A549 treated with CpdA at 1 μM for 4 hours (cell line): ENCODE results near the gene IGFBP6. TPM values are rescaled to one million over a fixed set of nuclear protein-coding genes. Genes with fewer than 3 reads are reported as not detected.

ENCODE experiments used
- total RNA-seq: library from RNA; stranded (reverse); fragments of 200-300 nt; extraction: Qiagen RNA extraction; gene quantifications from 5 replicates; pipeline ENCODE4 v1.2.3, GENCODE V29; 2022; ENCODE audit warnings: low read depth

The IGFBP6 gene
- 148 to 241 TPM (median 237 TPM) in 5 replicates for total RNA-seq

GRCh38 chr12:53097564-53098353, at the start of gene IGFBP6:
TSS of gene IGFBP6 (plus strand) at chr12:53097667. CDS start at chr12:53097718, 51 bp downstream.

GRCh38 chr12:53049571-53050318, 47.7 kb upstream of the IGFBP6 start, which contains the start of gene TNS2:
TSS of gene TNS2 (plus strand) at chr12:53050065. CDS start at chr12:53050186, 121 bp downstream.

GRCh38 chr12:53079226-53080117, 18.0 kb upstream of the IGFBP6 start, which contains the start of gene SPRYD3:
TSS of gene SPRYD3 (minus strand) at chr12:53079390. CDS start at chr12:53079333, 57 bp downstream.

GRCh38 chr12:53102883-53103807, 5.7 kb downstream of the IGFBP6 start, which contains the start of gene SOAT2:
TSS of gene SOAT2 (plus strand) at chr12:53103486. CDS start at chr12:53103578, 92 bp downstream.

Other genes with a start within 250 kb of the IGFBP6 start
- 0.06 TPM in 1 of 5 replicates, not detected in the others for gene KRT78, start 248.7 kb upstream of the IGFBP6 start, total RNA-seq
- 2,787 to 3,378 TPM (median 3,286 TPM) in 5 replicates for gene KRT8, start 192.6 kb upstream of the IGFBP6 start, total RNA-seq
- 1,942 to 2,363 TPM (median 2,341 TPM) in 5 replicates for gene KRT18, start 148.5 kb upstream of the IGFBP6 start, total RNA-seq
- gene EIF4B, start 91.2 kb upstream of the IGFBP6 start, total RNA-seq = 250 to 461 TPM (median 286 TPM) in 5 replicates
- gene TNS2, start 47.6 kb upstream of the IGFBP6 start, total RNA-seq = 11.2 to 16.8 TPM (median 13.0 TPM) in 5 replicates
- 33.3 to 38.3 TPM (median 38.0 TPM) in 5 replicates for gene SPRYD3, start 18.3 kb upstream of the IGFBP6 start, total RNA-seq
- 0.17 to 0.24 TPM (median 0.21 TPM) in 4 of 5 replicates, not detected in the other for gene SOAT2, start 5.8 kb downstream of the IGFBP6 start, total RNA-seq
- 13.0 to 17.4 TPM (median 14.9 TPM) in 5 replicates for gene ZNF740, start 83.1 kb downstream of the IGFBP6 start, total RNA-seq
- gene CSAD, start 83.3 kb downstream of the IGFBP6 start, total RNA-seq = 4.3 to 7.9 TPM (median 5.4 TPM) in 5 replicates
- 0.29 to 0.56 TPM (median 0.45 TPM) in 5 replicates for gene ITGB7, start 109.6 kb downstream of the IGFBP6 start, total RNA-seq
- gene RARG, start 134.5 kb downstream of the IGFBP6 start, total RNA-seq = 25.8 to 32.8 TPM (median 30.4 TPM) in 5 replicates
- gene ESPL1, start 170.6 kb downstream of the IGFBP6 start, total RNA-seq = 18.7 to 21.3 TPM (median 19.6 TPM) in 5 replicates
- gene PFDN5, start 197.9 kb downstream of the IGFBP6 start, total RNA-seq = 469 to 566 TPM (median 535 TPM) in 5 replicates
- 75.0 to 112 TPM (median 95.8 TPM) in 5 replicates for gene MYG1, start 202.0 kb downstream of the IGFBP6 start, total RNA-seq
- gene AAAS, start 223.9 kb downstream of the IGFBP6 start, total RNA-seq = 77.3 to 86.9 TPM (median 80.2 TPM) in 5 replicates
- 0.02 to 0.06 TPM in 2 of 5 replicates, not detected in the others for gene SP7, start 238.7 kb downstream of the IGFBP6 start, total RNA-seq